ENCODE results near the gene ARMC10.

DNA sequence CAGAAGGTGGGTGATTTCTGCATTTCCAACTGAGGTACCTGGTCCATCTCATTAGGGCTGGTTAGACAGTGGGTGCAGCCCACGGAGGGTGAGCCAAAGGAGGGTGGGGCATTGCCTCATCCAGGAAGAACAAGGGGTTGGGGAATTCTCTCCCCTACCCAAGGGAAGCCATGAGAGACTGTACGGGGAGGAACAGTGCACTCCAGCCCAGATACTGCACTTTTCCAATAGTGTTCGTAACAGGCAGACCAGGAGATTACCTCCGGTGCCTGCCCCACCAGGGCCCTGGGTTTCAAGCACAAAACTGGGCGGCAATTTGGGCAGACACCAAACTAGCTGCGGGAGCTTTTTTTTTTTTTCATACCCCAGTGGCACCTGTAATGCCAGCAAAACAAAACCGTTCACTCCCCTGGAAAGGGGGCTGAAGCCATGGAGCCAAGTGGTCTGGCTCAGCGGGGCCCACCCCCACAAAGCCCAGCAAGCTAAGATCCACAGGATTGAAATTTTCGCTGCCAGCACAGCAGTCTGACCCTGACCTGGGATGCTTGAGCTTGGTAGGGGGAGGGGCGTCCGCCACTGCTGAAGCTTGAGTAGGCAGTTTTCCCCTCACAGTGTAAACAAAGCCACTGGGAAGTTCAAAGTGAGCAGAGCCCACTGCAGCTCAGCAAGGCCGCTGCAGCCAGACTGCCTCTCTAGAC lies 31.2 kb downstream of the ARMC10 start:
- TF ChIP-seq CTCF (IDR thresholded peaks at IDR 0.05): no peak
- no peak for TF ChIP-seq POLR2A (IDR thresholded peaks at IDR 0.05)

All from lower leg skin (tissue), 3 donors.